GM12891 (cell line): ENCODE results near the gene GGCX. TPM values are rescaled to one million over a fixed set of nuclear protein-coding genes. Genes with fewer than 3 reads are reported as not detected.
"Not testable (repeated sequence)": the region's sequence is repeated elsewhere in the genome, so short reads cannot be mapped to it uniquely, and the experiment has no call there.

Experiments
- DNase-seq: peaks from one replicate; pipeline ENCODE4 v3.0.0; 2011; ENCODE audit warnings: low spot score; ENCODE audit not compliant: insufficient read length
- FAIRE-seq: peaks from 2 replicates; lab custom pipeline; 2011; peaks lifted over from hg19 to GRCh38; lab: Jason Lieb, UNC
- PAX5 ChIP-seq: IDR thresholded peaks from 2 replicates; pipeline ENCODE4 v1.6.1; 2011; ENCODE audit warnings: low read length, moderate library complexity, mild to moderate bottlenecking; ENCODE audit not compliant: insufficient read depth, severe bottlenecking
- POLR2A ChIP-seq: IDR thresholded peaks from 2 replicates; pipeline ENCODE4 v1.6.1; 2011; ENCODE audit warnings: low read depth, low read length, control low read depth
- POLR2AphosphoS5 ChIP-seq: IDR thresholded peaks from 2 replicates; pipeline ENCODE4 v1.6.1; 2011; ENCODE audit warnings: low read depth, low read length, control low read depth
- POU2F2 ChIP-seq: IDR thresholded peaks from 2 replicates; pipeline ENCODE4 v1.6.1; 2011; ENCODE audit warnings: low read depth, mild to moderate bottlenecking, control low read depth, low read length, moderate library complexity
- SPI1 ChIP-seq: IDR thresholded peaks from 2 replicates; pipeline ENCODE4 v1.6.1; 2011; ENCODE audit warnings: low read depth, low read length, control low read depth
- TAF1 ChIP-seq: IDR thresholded peaks from 2 replicates; pipeline ENCODE4 v1.6.1; 2011; ENCODE audit warnings: low read depth, low read length, control low read depth
- polyA plus RNA-seq: library from polyadenylated mRNA; unstranded; fragments of >200 nt; gene quantifications from one replicate; pipeline ENCODE4 v1.2.1, GENCODE V29; 2012; ENCODE audit warnings: low read depth, missing spikeins, inconsistent platforms; ENCODE audit not compliant: missing spikeins

The GGCX gene
- polyA plus RNA-seq = 19.4 TPM

DNA sequence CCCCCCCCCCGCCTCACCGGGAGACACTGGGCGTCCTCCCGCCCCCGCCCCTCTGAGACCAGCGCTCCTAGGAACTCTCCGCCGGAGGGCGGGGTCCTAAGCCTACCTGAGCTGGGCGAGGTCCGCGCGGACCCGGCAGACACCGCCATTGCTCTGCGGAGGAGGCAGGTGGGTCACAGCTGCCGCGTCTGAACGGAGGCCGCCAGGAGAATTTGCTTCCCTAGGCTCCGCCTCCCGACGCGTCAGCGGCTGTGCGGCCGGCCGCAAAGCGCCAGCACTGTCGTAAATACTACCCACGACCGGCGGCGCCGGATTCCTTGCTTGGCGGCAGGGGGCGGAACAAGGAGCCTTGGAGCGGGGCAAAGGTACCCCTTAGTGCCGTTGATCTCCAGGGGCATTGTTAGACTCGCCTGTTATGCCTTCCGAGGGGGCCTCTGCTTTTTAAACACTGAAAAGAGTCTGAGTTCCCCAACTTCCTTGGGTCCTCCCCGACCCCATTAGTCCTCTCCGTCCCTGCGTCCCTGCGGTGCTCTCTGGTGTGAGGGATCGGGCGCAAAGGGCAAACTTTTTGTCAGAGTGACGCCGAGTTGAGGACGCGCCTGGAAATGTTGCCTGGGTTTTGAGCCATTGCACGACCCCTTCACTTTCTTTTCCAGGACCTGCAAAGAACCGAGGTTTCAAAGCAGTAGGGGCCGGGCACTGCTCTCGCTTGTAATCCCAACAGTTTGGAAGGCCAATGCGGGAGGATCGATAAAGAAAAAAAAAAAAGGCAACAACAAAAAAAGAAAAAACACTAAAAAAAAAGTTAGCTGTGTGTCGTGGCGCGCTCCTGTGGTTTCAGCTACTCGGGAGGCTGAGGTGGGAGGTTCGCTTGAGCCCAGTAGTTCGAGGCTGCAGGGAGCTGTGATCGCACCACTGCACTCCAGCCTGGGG lies at the start of gene GGCX:
GGCX (minus strand) TSS at position 214 of the 933 bp plus-strand sequence; CDS start at position 149, 65 bp downstream.
- peak; percentile 91 for FAIRE-seq
- DNase-seq = peak; percentile 88
- TF ChIP-seq TAF1 (peak; percentile 89), PAX5 (peak; percentile 30), POLR2A (peak; percentile 93), POLR2AphosphoS5 (peak; percentile 91), SPI1 (0 out of 2 replicates have a peak, but pooled peaks have one; percentile 27), POU2F2 (peak; percentile 72)

DNA sequence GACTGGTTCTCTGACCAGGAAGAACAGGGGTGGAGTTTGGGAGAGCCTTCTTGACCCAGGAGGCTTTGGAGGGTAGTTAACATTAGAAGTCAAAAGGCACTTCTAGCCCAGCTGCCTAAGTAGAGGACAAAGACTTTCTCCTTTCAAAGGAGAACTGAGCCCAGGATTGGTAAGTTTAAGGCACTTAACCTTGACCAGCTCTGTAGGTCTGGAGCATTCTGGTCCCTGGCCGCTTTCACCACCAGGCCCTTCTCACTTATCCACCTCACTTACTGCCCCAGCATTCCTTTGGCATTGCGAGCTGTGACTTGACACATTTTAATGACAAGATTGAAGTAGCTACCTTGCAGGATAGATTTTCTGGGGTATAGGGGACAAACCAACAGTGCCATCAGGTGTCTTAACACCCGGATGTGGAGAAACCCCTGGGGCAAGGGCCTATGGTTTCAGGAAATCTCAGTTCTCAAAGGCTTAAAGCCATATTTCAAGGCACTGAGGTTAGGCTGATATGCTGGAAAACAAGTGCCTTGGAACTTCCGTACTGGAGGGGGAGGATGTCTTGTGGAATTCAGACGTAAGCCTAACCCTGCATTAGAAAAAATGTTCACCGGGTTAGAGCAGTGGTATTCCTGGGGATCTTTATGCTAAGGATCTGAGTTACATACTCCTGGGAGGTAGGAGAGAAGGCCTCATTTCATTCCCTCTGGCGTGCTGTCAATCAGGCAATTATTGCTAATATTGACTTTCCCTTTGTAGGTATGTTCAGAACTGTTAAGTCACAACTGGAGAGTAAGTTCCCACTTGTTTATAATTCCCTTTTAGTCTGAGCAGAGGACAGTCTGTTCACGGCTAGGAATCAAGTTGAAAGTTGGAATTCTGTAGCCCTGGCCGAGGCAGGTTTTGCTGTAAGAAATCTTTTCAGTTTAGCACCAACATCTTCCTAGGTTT lies 46.2 kb upstream of the GGCX start:
- FAIRE-seq = no peak
- no peak for DNase-seq
- TF ChIP-seq POU2F2 (no peak), POLR2A (no peak), SPI1 (no peak), POLR2AphosphoS5 (no peak)

DNA sequence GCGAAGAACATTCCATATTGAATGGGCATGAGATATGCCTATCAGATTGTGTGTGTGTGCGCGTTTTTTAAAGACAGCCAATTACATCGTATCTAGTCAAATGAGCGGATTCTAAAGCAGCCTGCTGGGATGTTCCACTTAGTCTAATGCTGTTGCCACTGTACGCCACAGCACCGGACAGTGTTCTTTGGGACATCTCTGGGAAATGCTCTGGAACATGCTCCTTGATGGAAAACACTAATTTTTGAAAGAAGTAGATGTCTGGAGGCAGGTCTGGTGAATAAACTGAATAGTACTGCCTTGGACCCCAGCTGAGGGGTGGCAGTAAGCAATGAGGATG lies 44.8 kb upstream of the GGCX start:
- no peak for DNase-seq
- TF ChIP-seq TAF1 = no peak
- TF ChIP-seq PAX5 = no peak
- TF ChIP-seq POLR2A = no peak
- no peak for TF ChIP-seq POU2F2
- no peak for TF ChIP-seq POLR2AphosphoS5
- no peak for TF ChIP-seq SPI1
- FAIRE-seq = no peak

DNA sequence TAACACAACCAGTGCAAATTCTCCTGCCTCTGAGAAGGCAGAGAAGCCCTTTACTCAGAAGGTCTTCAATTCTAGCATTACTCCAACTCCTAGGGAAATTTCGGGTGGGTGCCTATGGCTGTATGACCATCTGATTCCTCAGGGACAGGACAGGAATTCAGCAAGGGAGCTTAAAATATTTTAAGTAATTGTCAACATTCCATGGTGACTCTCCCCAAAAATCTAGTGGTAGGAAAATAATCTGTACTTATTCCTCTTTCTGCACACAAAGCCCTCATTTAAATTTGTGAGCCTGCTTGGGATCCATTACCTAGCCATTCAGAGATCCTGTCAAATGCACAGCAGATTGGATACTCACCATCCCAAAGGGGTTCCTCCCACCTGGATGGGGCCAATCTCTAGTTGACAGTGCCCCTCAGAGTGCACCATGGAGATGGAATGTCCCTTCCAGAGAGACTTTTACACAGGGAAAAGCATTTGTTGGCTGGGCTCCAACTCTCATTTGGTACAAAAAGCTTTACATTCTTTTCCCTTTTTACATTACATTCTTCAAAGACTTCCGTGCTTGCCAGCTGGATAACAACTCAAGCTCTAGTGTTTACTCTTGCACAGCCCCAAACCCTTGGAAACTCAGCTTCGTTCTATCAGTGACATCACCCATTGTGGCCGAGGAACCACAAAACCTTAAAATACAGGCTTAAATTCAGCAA lies 44.3 kb upstream of the GGCX start:
- no peak for DNase-seq
- TF ChIP-seq TAF1 (no peak), POLR2A (no peak), SPI1 (no peak), PAX5 (no peak), POLR2AphosphoS5 (no peak), POU2F2 (no peak)
- FAIRE-seq = no peak

DNA sequence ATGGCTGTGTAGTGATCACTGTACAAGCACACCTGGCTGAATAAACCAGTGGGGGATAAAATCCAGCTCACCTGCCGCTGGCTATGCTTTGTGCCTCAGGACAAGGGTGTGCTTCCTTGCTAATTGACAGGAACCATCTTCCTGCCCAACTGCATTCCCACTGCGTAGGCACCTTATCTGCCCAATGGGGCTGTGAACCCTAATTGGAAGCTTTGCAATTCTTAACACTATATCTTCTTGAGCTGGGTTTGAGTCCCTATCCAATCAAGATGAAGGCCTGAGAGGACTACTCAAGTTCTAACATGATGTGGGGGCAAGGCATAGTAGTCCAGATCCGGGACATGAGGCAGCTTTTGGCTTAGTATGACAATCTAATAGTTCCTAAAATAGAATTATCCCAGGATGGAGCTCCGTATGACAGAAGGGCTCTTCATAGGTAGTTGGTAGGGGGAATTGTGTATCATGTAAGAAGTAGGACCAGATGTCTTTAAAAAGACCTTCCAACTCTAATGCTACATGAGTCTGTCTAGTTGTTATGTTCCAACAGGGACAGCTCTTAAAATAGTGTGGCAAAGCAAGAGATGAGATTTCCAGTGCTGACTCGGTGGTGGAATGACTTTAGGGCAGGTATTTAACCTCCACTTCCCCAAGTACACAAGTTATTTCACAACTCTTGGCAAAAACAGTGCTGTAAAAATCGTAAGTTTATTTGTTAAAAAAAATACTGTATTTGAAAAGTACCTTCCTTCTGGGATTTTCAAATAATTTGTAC lies 43.5 kb upstream of the GGCX start:
- no peak for FAIRE-seq
- no peak for DNase-seq
- TF ChIP-seq POLR2A (peak; percentile 45; the same call in 1 of the 2 replicates), POLR2AphosphoS5 (no peak)

DNA sequence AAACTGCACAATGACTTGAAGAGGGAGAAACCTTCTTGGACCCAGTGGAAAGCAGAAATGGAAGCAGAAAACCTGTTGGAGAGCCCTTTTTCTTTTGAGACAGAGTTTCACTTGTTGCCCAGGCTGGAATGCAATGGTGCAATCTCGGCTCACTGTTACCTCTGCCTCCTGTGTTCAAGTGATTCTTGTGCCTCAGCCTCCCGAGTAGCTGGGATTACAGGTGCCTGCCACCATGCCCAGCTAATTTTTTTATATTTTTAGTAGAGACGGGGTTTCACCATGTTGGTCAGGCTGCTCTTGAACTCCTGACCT lies 42.8 kb upstream of the GGCX start:
- FAIRE-seq, DNase-seq: not testable (repeated sequence)

DNA sequence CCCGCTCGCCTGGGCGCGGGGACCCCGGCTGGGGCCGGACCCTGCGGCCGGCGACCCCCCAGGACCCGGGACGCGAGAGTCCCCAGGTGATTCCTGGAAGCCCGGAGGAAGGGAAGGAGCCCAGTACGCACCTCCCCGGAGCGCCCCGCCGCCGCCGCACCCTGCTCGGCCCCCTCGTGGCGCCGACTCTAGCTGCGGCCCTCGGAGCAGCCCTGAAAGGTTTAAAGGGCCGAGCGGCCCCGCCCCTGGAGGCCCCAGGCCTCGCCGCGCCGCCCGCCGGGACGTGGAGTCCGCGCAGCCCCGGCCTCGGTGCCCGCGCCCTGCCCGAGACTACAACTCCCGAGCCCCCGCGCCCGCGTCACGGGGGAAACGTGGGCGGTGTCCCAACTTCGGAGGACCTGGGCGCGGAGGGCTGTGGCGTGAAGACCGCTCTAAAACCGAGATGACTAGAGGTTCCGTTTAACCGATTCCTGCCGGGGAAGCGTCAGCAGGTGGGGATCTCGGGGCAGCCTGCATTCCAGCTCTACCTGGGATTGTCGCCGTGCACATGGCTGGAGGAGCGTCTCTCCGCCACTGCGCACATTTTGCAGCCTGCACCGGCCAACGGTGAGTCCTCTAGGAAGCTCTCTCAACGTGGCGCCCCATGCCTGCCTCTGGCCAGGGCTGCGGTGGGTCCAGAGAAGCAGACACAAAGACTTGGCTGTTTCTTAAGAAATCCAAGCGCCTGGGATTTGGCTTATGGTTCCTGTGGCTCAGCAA lies 41.4 kb upstream of the GGCX start, which contains the start of gene TMEM150A:
TMEM150A (minus strand) TSS at position 223 of the 759 bp plus-strand sequence. CDS start 750 bp downstream, outside the sequence.
- peak; percentile 88 for FAIRE-seq
- DNase-seq = peak; percentile 92

DNA sequence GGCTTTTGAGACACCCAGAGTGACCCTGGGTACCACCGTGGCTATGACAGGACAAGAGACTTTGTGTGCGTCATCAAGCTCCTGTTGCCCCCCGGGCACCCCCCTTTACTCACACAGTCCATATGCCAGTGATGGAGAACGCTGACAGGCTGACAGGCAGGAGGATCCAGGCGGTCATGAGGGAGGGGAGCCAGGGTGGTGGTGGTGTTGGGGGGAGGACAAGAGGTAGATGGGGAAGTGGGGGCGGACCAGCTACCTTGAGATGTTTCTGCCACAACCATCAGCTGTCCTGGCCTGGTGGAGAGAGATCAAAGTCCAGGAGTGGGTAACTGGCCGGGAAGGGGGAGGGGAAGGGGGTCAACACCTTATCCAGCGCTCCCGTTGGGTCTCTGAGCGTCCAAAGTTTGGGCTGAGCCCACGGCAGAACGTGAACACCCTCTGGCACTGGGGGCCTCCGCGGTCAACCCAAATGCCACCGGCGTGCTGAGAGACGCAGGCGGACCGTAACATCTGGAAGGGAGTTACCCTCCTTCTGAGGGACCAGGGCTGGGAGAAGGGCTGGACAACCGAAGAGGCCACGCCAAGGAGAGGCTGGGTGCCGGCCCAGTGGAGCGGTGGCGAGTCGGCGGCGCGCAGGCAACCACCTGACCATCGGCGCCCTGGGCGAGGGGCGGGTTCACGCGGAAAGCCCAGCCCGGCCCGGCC lies 40.6 kb upstream of the GGCX start:
- FAIRE-seq = peak; percentile 13
- no peak for TF ChIP-seq TAF1
- TF ChIP-seq POU2F2 = no peak
- no peak; the same call in 1 of the 2 replicates for TF ChIP-seq POLR2AphosphoS5
- TF ChIP-seq PAX5 = no peak
- TF ChIP-seq POLR2A = no peak
- TF ChIP-seq SPI1 = peak; percentile 27; the same call in 1 of the 2 replicates
- no peak for DNase-seq

More for the DNA sequence above, 41.4 kb upstream of the GGCX start, which contains the start of gene TMEM150A:
- TF ChIP-seq PAX5 (no peak), TAF1 (no peak), POLR2A (no peak), SPI1 (no peak), POU2F2 (no peak), POLR2AphosphoS5 (no peak; the same call in 1 of the 2 replicates)
